Natural killer cell (primary cell): ENCODE results near the gene UNK. TPM values are rescaled to one million over a fixed set of nuclear protein-coding genes. Genes with fewer than 3 reads are reported as not detected.
"Not testable (repeated sequence)": the region's sequence is repeated elsewhere in the genome, so short reads cannot be mapped to it uniquely, and the experiment has no call there.

Source experiments
- ATAC-seq, 3 donors: fragments of 150-1000 bp in 2 of 3; fragments of 200-7000 bp in 1 of 3; cut with Tn5 transposase; 1 replicate in 1 of 3; 2 replicates in 2 of 3; pipeline ENCODE4 v1.10.0; 2021; ENCODE audit warnings: mild to moderate bottlenecking in 2 of 3, moderate library complexity in 2 of 3
- DNase-seq, 2 donors: peaks; one replicate each; pipeline versions ENCODE4 v3.0.0 to v3.0.0-alpha.2; 2013 to 2021; ENCODE audit warnings: mixed read lengths in 1 of 2
- H3K27ac ChIP-seq: one replicate; pipeline ENCODE4 v1.5.1; 2013; ENCODE audit warnings: mild to moderate bottlenecking, low read length
- H3K27me3 ChIP-seq: one replicate; pipeline ENCODE4 v1.6.1; 2013; ENCODE audit warnings: low read length; ENCODE audit not compliant: control insufficient read depth, insufficient read depth
- H3K36me3 ChIP-seq: one replicate; pipeline ENCODE4 v1.6.1; 2013; ENCODE audit warnings: low read length; ENCODE audit not compliant: control insufficient read depth, insufficient read depth
- H3K4me1 ChIP-seq: one replicate; pipeline ENCODE4 v1.6.1; 2013; ENCODE audit warnings: low read length; ENCODE audit not compliant: control insufficient read depth, insufficient read depth
- H3K4me3 ChIP-seq: one replicate; pipeline ENCODE4 v1.5.1; 2013; ENCODE audit warnings: low read length
- H3K9me3 ChIP-seq: one replicate; pipeline ENCODE4 v1.6.1; 2013; ENCODE audit warnings: low read length; ENCODE audit not compliant: control insufficient read depth, insufficient read depth
- H3K27ac Mint-ChIP-seq, 2 donors: one replicate each; pipeline ENCODE4 v1.8.0; 2022; ENCODE audit warnings: mild to moderate bottlenecking in 2 of 2, mixed read lengths in 2 of 2, moderate library complexity in 1 of 2
- H3K27me3 Mint-ChIP-seq, 2 donors: one replicate each; pipeline ENCODE4 v1.8.0; 2022; ENCODE audit warnings: low read depth in 2 of 2, mixed read lengths in 2 of 2
- H3K36me3 Mint-ChIP-seq: one replicate; pipeline ENCODE4 v1.8.0; 2022; ENCODE audit warnings: mixed read lengths
- H3K4me1 Mint-ChIP-seq, 2 donors: one replicate each; pipeline ENCODE4 v1.8.0; 2022; ENCODE audit warnings: mixed read lengths in 2 of 2
- H3K4me3 Mint-ChIP-seq: one replicate; pipeline ENCODE4 v1.8.0; 2022; ENCODE audit warnings: mild to moderate bottlenecking, moderate library complexity, mixed read lengths
- H3K9me3 Mint-ChIP-seq, 2 donors: one replicate each; pipeline ENCODE4 v1.8.0; 2022; ENCODE audit warnings: mixed read lengths in 2 of 2
- WGBS: methylation state at CpG from one replicate; pipeline ENCODE4 v1.1.7; 2013; ENCODE audit warnings: missing lambda C conversion rate; ENCODE audit not compliant: insufficient coverage; 5-methylcytosine and 5-hydroxymethylcytosine counted together
- intact Hi-C: fragments of 100-400 bp; cut with micrococcal nuclease; formaldehyde crosslinking; loops from one replicate; pipeline ENCODE4 v1.14.2; 2022
- total RNA-seq, 4 donors: library from RNA; stranded (reverse); fragments of 120-200 nt in 1 of 4; gene quantifications; one replicate each; pipeline versions ENCODE4 v1.2.3 to v1.2.4, GENCODE V29; 2013 to 2022
- TF ChIP-seq, protein P1 (sequence below): fragments of 200-600 bp; IDR thresholded peaks from one replicate; pipeline ENCODE4 v1.8.0; 2022; ENCODE audit warnings: antibody characterized with exemption

Gene UNK
- total RNA-seq, 3 donors from 2014 or later (not counting 1 experiment from before 2014, with no cell fraction given): 44.2 to 51.3 (median 44.5) TPM

DNA sequence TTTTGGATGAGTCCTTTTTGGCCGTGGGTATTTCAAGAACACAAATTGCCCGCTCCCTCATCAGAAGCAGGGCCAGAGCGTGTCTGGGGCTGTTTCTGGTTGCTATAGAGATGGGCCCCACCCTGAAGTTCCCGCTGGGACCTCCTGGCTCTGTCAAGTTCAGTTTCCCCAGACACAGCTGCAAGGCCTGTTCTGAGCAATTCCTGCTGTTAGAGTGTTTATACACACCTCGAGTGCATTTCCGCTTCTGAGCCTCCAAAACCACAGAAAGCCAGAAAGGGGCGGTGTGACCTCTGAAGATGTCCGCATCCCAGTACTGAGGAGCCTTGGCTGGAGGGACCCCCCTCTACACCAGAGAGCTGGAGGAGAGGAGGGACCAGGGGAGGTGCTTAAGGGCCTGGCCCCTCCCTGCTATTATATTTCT, 79.9 kb downstream of the UNK start:
- no peak overlapping the region for H3K4me3 ChIP-seq
- 4% methylated on average over 8 of the region's 8 CpGs for WGBS

DNA sequence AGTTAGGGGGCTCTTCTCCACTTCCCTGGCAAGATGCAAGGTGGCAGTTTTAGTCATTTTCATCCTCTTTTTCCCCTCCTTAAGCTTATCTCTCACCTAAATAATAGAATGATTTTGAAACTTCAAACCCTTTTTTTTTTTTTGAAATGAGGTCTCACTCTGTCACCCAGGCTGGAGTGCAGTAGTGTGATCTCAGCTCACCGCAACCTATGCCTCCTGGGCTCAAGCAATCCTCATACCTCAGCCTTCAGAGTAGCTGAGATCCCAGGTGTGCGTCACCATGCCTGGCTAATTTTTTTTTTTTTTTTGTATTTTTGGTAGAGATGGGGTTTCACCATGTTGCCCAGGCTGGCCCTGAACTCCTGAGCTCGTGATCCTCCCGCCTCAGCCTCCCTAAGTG, 80.3 kb downstream of the UNK start:
- DNase-seq (peak in 1 of 2 donors; percentile 70), ATAC-seq (peak; percentile 42 to 67 (median 64))
- not testable (repeated sequence) for H3K4me3 ChIP-seq, H3K9me3 ChIP-seq, H3K36me3 Mint-ChIP-seq, H3K9me3 Mint-ChIP-seq, H3K27me3 ChIP-seq, H3K27me3 Mint-ChIP-seq, H3K36me3 ChIP-seq
- Mint-ChIP-seq H3K4me3 (peak overlapping the region; percentile 80), H3K27ac (peak overlapping the region; percentile 83 to 93), H3K4me1 (peaks cover 16 to 18% of the 10 kb centered on the region in 2 donors)
- H3K27ac ChIP-seq: peak overlapping the region; percentile 84
- WGBS: 62% methylated on average over 4 of the region's 4 CpGs
- intact Hi-C loops: loop anchor here (1.0 kb wide), 1 partner anchor 10 kb away; the partner anchor contains the start of gene WBP2
- H3K4me1 ChIP-seq: peaks cover 28% of the 10 kb centered on the region

More for the DNA sequence above, 79.9 kb downstream of the UNK start:
- H3K9me3 Mint-ChIP-seq: no peaks in the 10 kb centered on the region
- no peaks in the 10 kb centered on the region for H3K27me3 Mint-ChIP-seq
- peak overlapping the region; percentile 83 to 93 for H3K27ac Mint-ChIP-seq
- H3K4me1 Mint-ChIP-seq: peaks cover 16 to 18% of the 10 kb centered on the region in 2 donors
- DNase-seq: peak; percentile 49 to 74
- Histone ChIP-seq H3K27ac (peak overlapping the region; percentile 84), H3K9me3 (no peaks in the 10 kb centered on the region), H3K36me3 (no peaks in the 10 kb centered on the region), H3K27me3 (no peaks in the 10 kb centered on the region), H3K4me1 (peaks cover 32% of the 10 kb centered on the region)
- intact Hi-C loops: loop anchor here (1.0 kb wide), 1 partner anchor 9 kb away; the partner anchor contains the start of gene WBP2
- TF ChIP-seq, protein P1, sequence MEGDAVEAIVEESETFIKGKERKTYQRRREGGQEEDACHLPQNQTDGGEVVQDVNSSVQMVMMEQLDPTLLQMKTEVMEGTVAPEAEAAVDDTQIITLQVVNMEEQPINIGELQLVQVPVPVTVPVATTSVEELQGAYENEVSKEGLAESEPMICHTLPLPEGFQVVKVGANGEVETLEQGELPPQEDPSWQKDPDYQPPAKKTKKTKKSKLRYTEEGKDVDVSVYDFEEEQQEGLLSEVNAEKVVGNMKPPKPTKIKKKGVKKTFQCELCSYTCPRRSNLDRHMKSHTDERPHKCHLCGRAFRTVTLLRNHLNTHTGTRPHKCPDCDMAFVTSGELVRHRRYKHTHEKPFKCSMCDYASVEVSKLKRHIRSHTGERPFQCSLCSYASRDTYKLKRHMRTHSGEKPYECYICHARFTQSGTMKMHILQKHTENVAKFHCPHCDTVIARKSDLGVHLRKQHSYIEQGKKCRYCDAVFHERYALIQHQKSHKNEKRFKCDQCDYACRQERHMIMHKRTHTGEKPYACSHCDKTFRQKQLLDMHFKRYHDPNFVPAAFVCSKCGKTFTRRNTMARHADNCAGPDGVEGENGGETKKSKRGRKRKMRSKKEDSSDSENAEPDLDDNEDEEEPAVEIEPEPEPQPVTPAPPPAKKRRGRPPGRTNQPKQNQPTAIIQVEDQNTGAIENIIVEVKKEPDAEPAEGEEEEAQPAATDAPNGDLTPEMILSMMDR: no peak
- H3K36me3 Mint-ChIP-seq: no peaks in the 10 kb centered on the region
- peak overlapping the region; percentile 80 for H3K4me3 Mint-ChIP-seq
- peak; percentile 73 to 83 (median 73) for ATAC-seq

DNA sequence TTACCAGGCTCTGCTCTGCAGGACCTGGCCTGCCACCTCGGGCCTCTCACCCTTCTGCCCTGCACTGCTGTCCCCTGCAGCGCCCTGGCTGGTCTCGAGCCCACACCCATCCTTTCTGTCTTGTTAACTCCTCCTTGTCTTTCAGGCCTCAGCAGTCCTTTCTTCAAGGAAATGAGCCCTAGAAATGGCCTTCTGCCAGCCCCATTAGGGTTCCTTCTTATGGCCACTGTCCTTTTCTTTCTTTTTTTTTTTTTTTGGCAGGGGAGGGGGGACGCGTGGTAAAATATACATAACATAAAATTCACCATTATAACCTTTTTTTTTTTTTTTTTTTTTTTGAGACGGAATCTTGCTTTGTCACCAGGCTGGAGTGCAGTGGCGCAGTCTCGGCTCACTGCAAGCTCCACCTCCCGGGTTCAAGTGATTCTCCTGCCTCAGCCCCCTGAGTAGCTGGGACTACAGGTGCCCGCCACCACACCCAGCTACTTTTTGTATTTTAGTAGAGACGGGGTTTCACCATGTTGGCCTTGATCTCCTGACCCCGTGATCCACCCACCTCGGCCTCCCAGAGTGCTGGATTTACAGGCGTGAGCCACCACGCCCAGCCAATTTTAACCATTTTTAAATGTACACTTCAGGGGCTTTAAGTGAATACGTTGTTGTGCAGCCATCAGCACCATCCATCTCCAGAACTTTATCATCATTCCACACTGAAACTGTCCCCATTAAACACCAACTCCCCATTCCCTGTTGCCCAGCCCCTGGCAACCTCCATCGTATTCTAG, 81.0 kb downstream of the UNK start:
- H3K4me1 ChIP-seq: peaks cover 27% of the 10 kb centered on the region
- peak overlapping the region; percentile 84 for H3K27ac ChIP-seq
- H3K27me3 ChIP-seq, H3K36me3 ChIP-seq, H3K36me3 Mint-ChIP-seq, DNase-seq, H3K4me3 ChIP-seq, intact Hi-C loops, H3K9me3 ChIP-seq, H3K27me3 Mint-ChIP-seq, ATAC-seq, H3K9me3 Mint-ChIP-seq: not testable (repeated sequence)
- H3K4me3 Mint-ChIP-seq: peak overlapping the region; percentile 80
- H3K27ac Mint-ChIP-seq: peak overlapping the region; percentile 83 to 93
- peaks cover 16 to 18% of the 10 kb centered on the region in 2 donors for H3K4me1 Mint-ChIP-seq
- WGBS: 90% methylated on average over 13 of the region's 17 CpGs

DNA sequence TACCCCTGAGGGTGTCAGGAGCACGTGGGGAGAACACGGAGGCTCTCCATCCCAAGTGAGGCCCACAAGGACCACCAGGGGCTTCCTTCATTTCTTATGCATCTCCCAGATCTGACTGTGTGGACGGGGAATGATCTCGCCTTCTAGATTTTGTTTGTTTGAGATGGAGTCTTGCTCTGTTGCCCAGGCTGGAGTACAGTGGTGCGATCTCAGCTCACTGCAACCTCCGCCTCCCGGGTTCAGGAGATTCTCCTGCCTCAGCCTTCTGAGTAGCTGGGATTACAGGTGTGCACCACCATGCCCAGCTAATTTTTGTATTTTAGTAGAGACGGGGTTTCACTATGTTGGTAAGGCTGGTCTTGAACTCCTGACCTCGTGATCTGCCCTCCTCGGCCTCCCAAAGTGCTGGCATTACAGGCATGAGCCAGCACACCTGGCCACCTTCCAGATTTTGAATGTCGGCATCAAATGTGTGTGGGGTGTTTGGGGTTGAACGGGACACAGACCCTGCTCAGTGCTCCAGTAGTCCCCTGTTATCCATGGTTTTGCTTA, 84.2 kb downstream of the UNK start:
- 93% methylated on average over 12 of the region's 12 CpGs for WGBS

More for the DNA sequence above, 84.2 kb downstream of the UNK start:
- ATAC-seq, intact Hi-C loops, H3K36me3 ChIP-seq, H3K9me3 ChIP-seq, H3K9me3 Mint-ChIP-seq, H3K4me3 Mint-ChIP-seq, H3K27ac ChIP-seq, H3K27me3 Mint-ChIP-seq, H3K4me3 ChIP-seq, DNase-seq, H3K36me3 Mint-ChIP-seq, H3K27me3 ChIP-seq, H3K27ac Mint-ChIP-seq: not testable (repeated sequence)
- peaks cover 16 to 18% of the 10 kb centered on the region in 2 donors for H3K4me1 Mint-ChIP-seq
- H3K4me1 ChIP-seq: peaks cover 28% of the 10 kb centered on the region
